ENCODE results near the gene BRD3OS. TPM values are rescaled to one million over a fixed set of nuclear protein-coding genes. Genes with fewer than 3 reads are reported as not detected.
A peak's percentile ranks its signal among the peaks of the same experiment; 100 is the strongest.

Gene BRD3OS
- total and polyA plus RNA-seq, 2 of the 13 experiments (the other 11 are each of a cell fraction or from before 2014, with no cell fraction given) = 4.9 to 5.7 TPM

DNA sequence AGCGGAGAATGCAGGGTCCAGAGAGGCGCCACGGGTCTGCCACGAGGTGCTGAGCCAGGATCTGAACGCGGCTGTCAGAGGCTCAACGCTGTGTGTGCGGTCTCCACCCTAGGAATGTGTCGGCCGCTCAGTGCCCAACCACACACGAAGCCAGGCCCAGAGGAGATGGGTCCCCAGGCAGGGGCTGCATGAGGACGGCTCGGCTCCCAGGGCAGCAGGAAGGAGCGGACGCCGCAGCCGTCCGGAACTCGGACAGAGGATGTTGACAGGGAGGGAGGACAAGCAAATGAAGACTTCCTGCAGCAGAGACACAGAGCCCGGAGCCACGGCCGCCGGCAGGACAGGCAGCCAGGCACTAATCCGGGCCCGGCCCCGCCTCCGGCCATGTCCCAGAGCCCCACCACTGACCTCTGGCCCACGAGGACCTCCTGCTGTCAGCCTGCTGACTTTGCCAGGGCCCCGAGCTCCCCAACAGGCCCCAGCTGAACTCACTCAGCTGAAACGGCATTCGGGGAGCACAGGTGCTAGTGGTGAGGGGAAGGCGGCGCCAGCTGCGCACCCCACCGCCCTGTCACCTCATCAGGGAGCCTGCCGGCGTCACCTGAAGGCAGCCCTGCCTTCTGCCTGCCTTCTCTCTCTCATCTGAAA lies 45.9 kb upstream of the BRD3OS start (continued):
- TF ChIP-seq ZNF232 (CRISPR knock-in tag; IDR thresholded peaks at IDR 0.05; ENCODE audit: borderline replicate concordance) = 0 out of 2 replicates have a peak, but pooled peaks have one; percentile 26
- peak; percentile 92 for TF ChIP-seq ZNF292 (CRISPR knock-in tag; IDR thresholded peaks at IDR 0.05; ENCODE audit: borderline replicate concordance, low read depth)
- no peak for TF ChIP-seq ZMYM2 (CRISPR knock-in tag; IDR thresholded peaks at IDR 0.05)
- TF ChIP-seq, protein P1, sequence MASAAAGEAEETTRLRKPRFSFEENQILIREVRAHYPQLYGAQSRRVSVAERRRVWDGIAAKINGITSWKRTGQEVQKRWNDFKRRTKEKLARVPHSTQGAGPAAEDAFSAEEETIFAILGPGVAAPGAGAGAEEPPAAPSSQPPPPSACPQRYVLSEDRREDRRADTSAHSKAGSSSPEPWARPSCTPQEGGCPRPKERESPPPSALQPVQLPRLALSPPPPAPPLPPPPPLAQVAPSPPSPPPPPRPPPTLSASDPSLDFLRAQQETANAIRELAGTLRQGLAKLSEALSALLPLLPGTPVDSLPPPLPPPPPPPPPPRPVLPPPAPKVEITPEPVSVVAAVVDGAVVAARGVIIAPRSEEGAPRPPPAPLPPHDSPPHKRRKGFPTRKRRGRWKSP (CRISPR knock-in tag; IDR thresholded peaks at IDR 0.05) = 0 out of 2 replicates have a peak, but pooled peaks have one; percentile 35
- peak; percentile 9; the same call in 1 of the 2 replicates for TF ChIP-seq ZMYM3 (CRISPR knock-in tag; IDR thresholded peaks at IDR 0.05)
- TF ChIP-seq, protein P2, sequence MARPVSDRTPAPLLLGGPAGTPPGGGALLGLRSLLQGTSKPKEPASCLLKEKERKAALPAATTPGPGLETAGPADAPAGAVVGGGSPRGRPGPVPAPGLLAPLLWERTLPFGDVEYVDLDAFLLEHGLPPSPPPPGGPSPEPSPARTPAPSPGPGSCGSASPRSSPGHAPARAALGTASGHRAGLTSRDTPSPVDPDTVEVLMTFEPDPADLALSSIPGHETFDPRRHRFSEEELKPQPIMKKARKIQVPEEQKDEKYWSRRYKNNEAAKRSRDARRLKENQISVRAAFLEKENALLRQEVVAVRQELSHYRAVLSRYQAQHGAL (CRISPR knock-in tag; IDR thresholded peaks at IDR 0.05; ENCODE audit: not compliant biosample characterization) = peak; percentile 23
- TF ChIP-seq REL (CRISPR knock-in tag; conservative IDR thresholded peaks at IDR 0.05) = peak; percentile 56; the same call in 1 of the 2 replicates
- TF ChIP-seq, protein P3, sequence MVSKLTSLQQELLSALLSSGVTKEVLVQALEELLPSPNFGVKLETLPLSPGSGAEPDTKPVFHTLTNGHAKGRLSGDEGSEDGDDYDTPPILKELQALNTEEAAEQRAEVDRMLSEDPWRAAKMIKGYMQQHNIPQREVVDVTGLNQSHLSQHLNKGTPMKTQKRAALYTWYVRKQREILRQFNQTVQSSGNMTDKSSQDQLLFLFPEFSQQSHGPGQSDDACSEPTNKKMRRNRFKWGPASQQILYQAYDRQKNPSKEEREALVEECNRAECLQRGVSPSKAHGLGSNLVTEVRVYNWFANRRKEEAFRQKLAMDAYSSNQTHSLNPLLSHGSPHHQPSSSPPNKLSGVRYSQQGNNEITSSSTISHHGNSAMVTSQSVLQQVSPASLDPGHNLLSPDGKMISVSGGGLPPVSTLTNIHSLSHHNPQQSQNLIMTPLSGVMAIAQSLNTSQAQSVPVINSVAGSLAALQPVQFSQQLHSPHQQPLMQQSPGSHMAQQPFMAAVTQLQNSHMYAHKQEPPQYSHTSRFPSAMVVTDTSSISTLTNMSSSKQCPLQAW (CRISPR knock-in tag; IDR thresholded peaks at IDR 0.05) = peak; percentile 73; the same call in 1 of the 2 replicates
- 0 out of 2 replicates have a peak, but pooled peaks have one; percentile 45 for TF ChIP-seq ZFP41 (CRISPR knock-in tag; IDR thresholded peaks at IDR 0.05; ENCODE audit: borderline replicate concordance)
- TF ChIP-seq WIZ (CRISPR knock-in tag; IDR thresholded peaks at IDR 0.05) = peak; percentile 74; the same call in 1 of the 2 replicates
- peak; percentile 15; the same call in 1 of the 2 replicates for TF ChIP-seq YEATS4 (CRISPR knock-in tag; IDR thresholded peaks at IDR 0.05; ENCODE audit: borderline replicate concordance)
- TF ChIP-seq ZC3H13 (CRISPR knock-in tag; IDR thresholded peaks at IDR 0.05) = 0 out of 2 replicates have a peak, but pooled peaks have one; percentile 15
- TF ChIP-seq RNF2 (conservative IDR thresholded peaks at IDR 0.05; ENCODE audit: low read depth) = no peak; the same call in 1 of the 2 replicates
- TF ChIP-seq, protein P4, sequence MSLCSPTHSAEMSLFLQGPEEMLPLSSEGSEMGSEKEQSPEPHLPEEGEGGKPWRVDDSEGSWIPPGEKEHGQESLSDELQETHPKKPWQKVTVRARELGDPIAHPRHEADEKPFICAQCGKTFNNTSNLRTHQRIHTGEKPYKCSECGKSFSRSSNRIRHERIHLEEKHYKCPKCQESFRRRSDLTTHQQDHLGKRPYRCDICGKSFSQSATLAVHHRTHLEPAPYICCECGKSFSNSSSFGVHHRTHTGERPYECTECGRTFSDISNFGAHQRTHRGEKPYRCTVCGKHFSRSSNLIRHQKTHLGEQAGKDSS (CRISPR knock-in tag; IDR thresholded peaks at IDR 0.05; ENCODE audit: borderline replicate concordance, low read depth) = peak; percentile 26; the same call in 1 of the 2 replicates
- TF ChIP-seq, protein P5, sequence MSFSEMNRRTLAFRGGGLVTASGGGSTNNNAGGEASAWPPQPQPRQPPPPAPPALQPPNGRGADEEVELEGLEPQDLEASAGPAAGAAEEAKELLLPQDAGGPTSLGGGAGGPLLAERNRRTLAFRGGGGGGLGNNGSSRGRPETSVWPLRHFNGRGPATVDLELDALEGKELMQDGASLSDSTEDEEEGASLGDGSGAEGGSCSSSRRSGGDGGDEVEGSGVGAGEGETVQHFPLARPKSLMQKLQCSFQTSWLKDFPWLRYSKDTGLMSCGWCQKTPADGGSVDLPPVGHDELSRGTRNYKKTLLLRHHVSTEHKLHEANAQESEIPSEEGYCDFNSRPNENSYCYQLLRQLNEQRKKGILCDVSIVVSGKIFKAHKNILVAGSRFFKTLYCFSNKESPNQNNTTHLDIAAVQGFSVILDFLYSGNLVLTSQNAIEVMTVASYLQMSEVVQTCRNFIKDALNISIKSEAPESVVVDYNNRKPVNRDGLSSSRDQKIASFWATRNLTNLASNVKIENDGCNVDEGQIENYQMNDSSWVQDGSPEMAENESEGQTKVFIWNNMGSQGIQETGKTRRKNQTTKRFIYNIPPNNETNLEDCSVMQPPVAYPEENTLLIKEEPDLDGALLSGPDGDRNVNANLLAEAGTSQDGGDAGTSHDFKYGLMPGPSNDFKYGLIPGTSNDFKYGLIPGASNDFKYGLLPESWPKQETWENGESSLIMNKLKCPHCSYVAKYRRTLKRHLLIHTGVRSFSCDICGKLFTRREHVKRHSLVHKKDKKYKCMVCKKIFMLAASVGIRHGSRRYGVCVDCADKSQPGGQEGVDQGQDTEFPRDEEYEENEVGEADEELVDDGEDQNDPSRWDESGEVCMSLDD (CRISPR knock-in tag; IDR thresholded peaks at IDR 0.05; ENCODE audit: borderline replicate concordance) = peak; percentile 78; the same call in 1 of the 2 replicates
- no peak for TF ChIP-seq SP2 (CRISPR knock-in tag; IDR thresholded peaks at IDR 0.05)
- 0 out of 2 replicates have a peak, but pooled peaks have one; percentile 59 for TF ChIP-seq ZNF329 (CRISPR knock-in tag; IDR thresholded peaks at IDR 0.05; ENCODE audit: low read depth)
- TF ChIP-seq SOX5 (CRISPR knock-in tag; IDR thresholded peaks at IDR 0.05; ENCODE audit: borderline replicate concordance) = peak; percentile 32; the same call in 1 of the 2 replicates
